Omental fat pad (tissue), 4 donors: ENCODE results near the gene GAST. TPM values are rescaled to one million over a fixed set of nuclear protein-coding genes. Genes with fewer than 3 reads are reported as not detected.

ENCODE experiments used
- ATAC-seq: fragments of 150-250 bp; one replicate; pipeline ENCODE4 v1.9.1; 2016; ENCODE audit warnings: mild to moderate bottlenecking, moderate library complexity; ENCODE audit not compliant: low FRiP score
- DNase-seq: peaks from one replicate; pipeline ENCODE4 v3.0.0-alpha.2; 2019; ENCODE audit warnings: low spot score
- CTCF ChIP-seq, 3 donors: fragments of 450-650 bp; IDR thresholded peaks; one replicate each; pipeline ENCODE4 v1.5.1; 2016 to 2017; ENCODE audit warnings: antibody characterized with exemption in 3 of 3, mild to moderate bottlenecking in 3 of 3, moderate library complexity in 2 of 3
- total RNA-seq, 4 donors: library from RNA; depleted of rRNA; stranded (reverse); fragments of >200 nt; gene quantifications; one replicate each; pipeline ENCODE4 v1.1.0, GENCODE V29; 2016

The GAST gene
- total RNA-seq, 4 donors from 2014 or later, result not detected

- TF ChIP-seq CTCF (IDR thresholded peaks at IDR 0.05), result no peak
- DNase-seq (no peak), ATAC-seq (no peak)
These were observed 9.4 kb upstream of the GAST start for GRCh38 chr17:41702712-41703111.

GRCh38 chr17:41705271-41705991 is 6.7 kb upstream of the GAST start:
- no peak for TF ChIP-seq CTCF (IDR thresholded peaks at IDR 0.05)
- DNase-seq (no peak), ATAC-seq (no peak)

GRCh38 chr17:41707803-41708669 is 4.1 kb upstream of the GAST start:
- ATAC-seq (no peak), DNase-seq (no peak)

DNA sequence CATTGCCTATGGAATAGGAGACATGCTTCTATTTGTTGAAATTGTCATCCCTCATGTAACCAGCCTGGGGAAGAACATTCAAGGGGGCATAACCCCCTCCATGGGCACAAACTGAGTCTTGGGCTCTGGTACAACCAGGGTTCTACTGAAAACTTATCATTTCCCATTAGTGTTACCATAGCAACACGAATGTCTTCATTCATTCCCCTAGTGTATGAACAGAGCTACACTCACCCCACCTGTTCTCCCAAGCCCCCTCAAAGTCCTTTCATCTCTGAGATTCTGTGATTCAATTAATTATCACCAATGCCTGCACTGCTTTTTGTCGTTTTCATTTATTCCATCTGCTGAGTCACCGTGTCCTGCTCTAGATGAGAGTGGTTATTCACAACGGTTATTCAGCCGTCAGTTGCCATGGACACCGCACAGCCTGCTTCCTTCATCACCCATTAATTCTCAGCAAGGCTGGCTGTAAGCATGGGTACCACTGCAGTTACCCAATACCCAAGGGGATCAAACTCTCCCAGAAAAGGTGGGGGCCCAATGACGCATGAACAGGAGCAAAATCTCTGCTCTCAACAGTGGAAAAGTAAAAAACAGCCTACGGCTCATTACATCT is 1.6 kb upstream of the GAST start:
- no peak for DNase-seq
- no peak for ATAC-seq
- TF ChIP-seq CTCF (IDR thresholded peaks at IDR 0.05), result no peak

More at GRCh38 chr17:41707803-41708669, 4.1 kb upstream of the GAST start:
- TF ChIP-seq CTCF (IDR thresholded peaks at IDR 0.05), result no peak

GRCh38 chr17:41717408-41718286 is 5.5 kb downstream of the GAST start:
- no peak for ATAC-seq
- no peak for TF ChIP-seq CTCF (IDR thresholded peaks at IDR 0.05)
- DNase-seq, result no peak

DNA sequence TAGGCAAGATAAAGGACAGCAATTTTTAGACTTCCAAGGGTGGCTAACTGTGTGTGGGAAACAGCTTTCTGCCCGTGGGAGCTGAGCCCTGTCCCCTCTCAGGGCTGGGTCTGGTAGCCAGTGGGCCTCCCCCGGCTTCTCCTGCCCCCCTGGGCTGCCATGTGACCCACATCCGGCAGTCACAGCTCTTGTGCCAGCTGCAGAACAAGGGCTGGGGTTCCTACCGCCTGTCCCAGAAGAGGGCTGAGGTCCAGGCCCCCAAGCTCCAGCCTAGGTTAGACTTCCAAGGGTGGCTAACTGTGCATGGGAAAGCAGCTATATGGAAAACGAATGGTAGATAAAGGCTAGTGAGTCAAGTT is 6.1 kb downstream of the GAST start:
- no peak for ATAC-seq
- TF ChIP-seq CTCF (IDR thresholded peaks at IDR 0.05), result no peak
- DNase-seq, result no peak
